IPS-15b (cell line): ENCODE results near the gene TUBA1C.

Experiments used
- H3K27me3 ChIP-seq: one replicate; pipeline ENCODE4 v1.6.1; 2013; ENCODE audit warnings: low read length; ENCODE audit not compliant: control insufficient read depth, insufficient read depth
- H3K36me3 ChIP-seq: one replicate; pipeline ENCODE4 v1.6.1; 2013; ENCODE audit warnings: low read length; ENCODE audit not compliant: control insufficient read depth, insufficient read depth
- H3K4me1 ChIP-seq: one replicate; pipeline ENCODE4 v1.6.1; 2013; ENCODE audit warnings: mild to moderate bottlenecking, low read length; ENCODE audit not compliant: control insufficient read depth, insufficient read depth
- H3K4me3 ChIP-seq: one replicate; pipeline ENCODE4 v1.5.1; 2013; ENCODE audit warnings: low read depth, low read length
- H3K9ac ChIP-seq: one replicate; pipeline ENCODE4 v1.6.1; 2013; ENCODE audit warnings: low read depth, mild to moderate bottlenecking, low read length
- H3K9me3 ChIP-seq: one replicate; pipeline ENCODE4 v1.6.1; 2013; ENCODE audit warnings: mild to moderate bottlenecking, low read length; ENCODE audit not compliant: control insufficient read depth, insufficient read depth

The TUBA1C gene

DNA sequence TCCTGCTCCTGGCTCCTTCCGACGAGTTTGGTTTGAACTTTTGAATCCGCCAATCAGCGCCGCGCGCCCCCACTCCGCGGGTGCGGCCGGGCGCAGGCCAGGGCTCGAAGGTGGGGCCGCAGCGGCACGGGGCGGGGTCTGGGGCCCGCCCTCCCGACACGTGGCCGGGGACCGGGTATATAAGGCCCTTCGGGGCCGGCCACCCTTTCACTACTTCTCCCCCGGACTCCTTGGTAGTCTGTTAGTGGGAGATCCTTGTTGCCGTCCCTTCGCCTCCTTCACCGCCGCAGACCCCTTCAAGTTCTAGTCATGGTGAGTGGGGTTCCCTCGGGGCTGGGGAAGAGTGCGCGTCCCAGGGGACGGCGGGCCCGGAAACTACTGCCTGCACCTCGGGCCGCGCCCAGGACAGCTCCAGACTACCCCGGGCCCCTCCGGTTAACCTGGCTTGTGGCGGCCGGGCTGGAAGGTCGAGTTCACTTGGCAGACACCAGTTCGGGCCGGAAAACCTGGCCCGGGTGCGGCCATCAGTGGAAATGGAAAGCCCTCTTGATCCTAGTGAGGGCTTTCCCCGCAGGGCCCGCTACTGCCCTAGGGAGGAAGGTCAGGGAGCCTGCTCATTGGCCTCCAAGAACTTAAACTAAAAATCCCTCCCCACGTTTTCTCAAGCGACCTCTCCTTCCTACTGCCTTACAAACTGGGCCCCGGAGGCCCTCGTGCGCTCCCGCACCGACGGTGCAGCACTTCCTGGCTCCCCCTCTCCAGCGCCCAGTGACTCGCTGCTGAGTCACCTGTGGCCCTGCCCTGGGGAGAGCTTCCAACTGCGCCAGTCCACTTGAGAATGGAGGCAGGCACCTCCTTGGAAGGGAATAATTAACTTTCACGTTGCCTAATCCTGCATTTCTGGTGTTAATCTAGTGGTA lies at the start of gene TUBA1C:
Gene TUBA1C, plus strand, starts transcription at position 210 of the 920 bp plus-strand sequence. Its CDS starts 100 bp downstream, at position 310.
- H3K9ac ChIP-seq = peak within 1 kb of the TSS; percentile 88
- no peaks in the 10 kb centered on the region for H3K4me1 ChIP-seq
- no peaks in the 10 kb centered on the region for H3K9me3 ChIP-seq
- H3K4me3 ChIP-seq = peak within 1 kb of the TSS; percentile 91
- H3K27me3 ChIP-seq = no peaks in the 10 kb centered on the region
- peaks cover 14% of the 10 kb centered on the region for H3K36me3 ChIP-seq

DNA sequence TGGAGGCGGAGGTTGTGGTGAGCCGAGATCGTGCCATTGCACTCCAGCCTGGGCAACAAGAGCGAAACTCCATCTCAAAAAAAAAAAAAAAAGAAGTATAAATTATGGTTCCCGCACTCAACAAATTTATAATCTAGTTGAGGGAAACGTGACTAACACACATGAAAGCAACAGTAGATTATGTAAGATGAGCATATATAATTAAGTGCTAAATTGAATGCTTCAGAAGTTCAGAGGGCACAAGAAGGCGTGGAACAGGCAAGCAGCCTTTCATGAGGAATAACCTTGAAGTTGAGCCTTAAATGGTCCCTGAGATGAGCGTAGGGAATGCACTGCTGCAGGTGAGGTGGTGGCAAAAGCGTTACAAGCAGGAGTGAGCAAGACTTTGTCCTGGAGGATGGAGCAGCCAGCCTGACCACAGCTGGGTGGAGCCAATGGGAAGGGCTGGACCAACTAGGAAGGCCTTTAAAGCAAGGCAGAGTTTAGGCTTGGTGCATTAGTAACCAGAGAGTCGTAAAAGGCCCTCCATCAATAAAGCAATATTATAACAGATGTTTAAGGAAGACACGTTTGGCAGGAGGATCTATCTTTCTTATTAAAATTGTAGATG lies 45.4 kb upstream of the TUBA1C start:
- H3K36me3 ChIP-seq = no peaks in the 10 kb centered on the region
- no peaks in the 10 kb centered on the region for H3K9me3 ChIP-seq
- H3K9ac ChIP-seq = no peak overlapping the region
- peaks cover 7% of the 10 kb centered on the region for H3K4me1 ChIP-seq
- H3K27me3 ChIP-seq = no peaks in the 10 kb centered on the region
- H3K4me3 ChIP-seq = no peak overlapping the region

DNA sequence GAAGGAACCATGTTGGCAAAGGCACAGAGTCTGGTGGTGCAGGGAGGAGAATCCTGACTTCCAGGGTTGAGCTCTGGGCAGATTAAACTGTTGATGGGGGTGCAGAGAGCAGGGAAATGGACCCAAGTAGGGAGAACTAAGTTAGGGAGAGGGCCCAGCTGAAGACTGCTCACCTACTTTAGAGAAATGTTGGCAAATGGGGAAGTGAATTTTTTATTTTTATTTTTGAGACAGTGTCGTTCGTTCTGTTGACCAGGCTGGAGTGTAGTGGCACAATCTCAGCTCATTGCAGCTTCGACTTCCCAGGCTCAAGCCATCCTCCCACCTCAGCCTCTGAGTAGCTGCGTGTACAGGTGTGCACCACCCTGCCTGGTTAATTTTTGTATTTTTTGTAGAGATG lies 43.9 kb upstream of the TUBA1C start:
- Histone ChIP-seq H3K9ac (no peak overlapping the region), H3K36me3 (no peaks in the 10 kb centered on the region), H3K4me1 (no peaks in the 10 kb centered on the region), H3K4me3 (no peak overlapping the region), H3K9me3 (no peaks in the 10 kb centered on the region), H3K27me3 (no peaks in the 10 kb centered on the region)

DNA sequence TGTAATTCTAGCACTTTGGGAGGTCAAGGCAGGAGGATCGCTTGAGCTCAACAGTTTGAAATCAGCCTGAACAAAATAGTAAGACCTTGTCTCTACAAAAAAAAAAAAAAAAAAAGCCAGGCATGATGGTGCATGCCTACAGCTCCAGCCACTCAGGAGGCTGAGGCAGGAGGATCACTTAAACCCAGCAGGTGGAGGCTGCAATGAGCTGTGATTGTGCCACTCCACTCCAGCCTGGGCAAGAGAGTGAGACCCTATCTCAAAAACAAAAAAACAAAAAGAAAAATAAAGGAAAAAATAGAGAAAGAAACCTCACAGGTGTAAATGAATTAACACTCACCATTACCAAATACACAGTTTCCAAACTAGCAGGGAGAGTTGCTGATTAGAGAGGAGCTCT lies 41.8 kb upstream of the TUBA1C start:
- no peak overlapping the region for H3K9ac ChIP-seq
- H3K9me3 ChIP-seq = no peaks in the 10 kb centered on the region
- no peaks in the 10 kb centered on the region for H3K4me1 ChIP-seq
- no peaks in the 10 kb centered on the region for H3K27me3 ChIP-seq
- no peak overlapping the region for H3K4me3 ChIP-seq
- no peaks in the 10 kb centered on the region for H3K36me3 ChIP-seq

DNA sequence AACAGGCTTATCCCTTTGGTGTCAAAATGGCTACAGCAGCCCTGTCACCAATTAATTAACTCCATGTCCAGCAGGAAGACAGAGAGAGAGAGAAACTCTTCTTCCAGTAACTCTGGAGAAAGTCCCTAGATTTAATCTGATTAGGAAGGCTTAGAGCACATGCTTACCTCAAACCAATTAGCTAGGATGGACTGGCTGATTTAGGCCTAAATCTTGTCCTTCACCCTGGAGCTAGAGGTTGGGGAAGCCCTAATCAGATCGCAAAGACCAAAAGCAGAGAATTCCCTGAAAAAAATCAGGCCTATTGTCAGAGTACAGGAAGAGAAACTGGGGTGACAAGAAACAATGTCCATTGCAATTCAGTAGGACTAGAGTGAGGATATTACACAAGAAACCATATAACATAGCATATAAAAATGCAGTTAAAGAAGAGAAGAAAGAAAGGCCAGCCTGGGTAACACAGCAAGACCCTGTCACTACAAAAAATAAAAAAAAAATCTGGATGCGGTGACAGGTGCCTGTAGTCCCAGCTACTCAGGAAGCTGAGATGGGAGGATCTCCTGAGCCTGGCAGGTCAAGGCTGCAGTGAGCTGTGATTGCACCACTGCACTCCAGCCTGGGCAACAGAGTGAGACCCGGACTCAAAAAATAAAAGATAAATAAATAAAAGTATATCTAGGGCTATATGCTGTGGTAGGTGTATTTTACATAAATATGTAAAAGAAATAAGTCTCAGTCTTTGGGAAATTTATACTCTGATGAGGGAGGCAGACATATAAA lies 41.1 kb upstream of the TUBA1C start:
- no peak overlapping the region for H3K9ac ChIP-seq
- H3K27me3 ChIP-seq = no peaks in the 10 kb centered on the region
- no peaks in the 10 kb centered on the region for H3K4me1 ChIP-seq

DNA sequence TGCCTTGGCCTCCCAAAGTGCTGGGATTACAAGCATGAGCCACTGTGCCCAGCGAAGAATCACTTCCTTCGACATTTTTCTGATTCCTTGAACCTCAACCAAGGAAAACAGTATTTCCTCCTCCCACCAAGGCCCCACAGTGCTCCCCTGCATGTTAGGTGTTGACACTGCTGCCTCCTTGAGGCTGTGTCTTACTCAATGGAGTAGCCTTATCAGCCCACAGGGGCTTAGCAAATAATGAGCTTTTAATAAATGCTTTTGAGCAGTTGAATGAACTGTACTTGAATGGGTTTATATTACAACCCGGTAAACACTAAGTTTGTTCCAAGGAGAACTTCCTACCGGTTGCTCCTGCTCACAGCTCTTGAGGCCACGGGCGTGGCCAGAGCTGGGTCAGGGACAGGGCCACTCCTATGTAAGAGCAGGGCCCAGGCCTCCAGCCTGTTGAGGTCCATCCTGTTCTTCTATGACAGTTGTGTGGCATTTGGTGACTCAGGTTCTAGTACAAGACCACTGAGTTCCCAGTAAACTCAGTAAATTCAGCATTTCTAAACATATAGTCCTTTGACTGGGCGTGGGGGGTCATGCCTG lies 39.2 kb upstream of the TUBA1C start:
- no peaks in the 10 kb centered on the region for H3K4me1 ChIP-seq
- H3K36me3 ChIP-seq = no peaks in the 10 kb centered on the region
- no peaks in the 10 kb centered on the region for H3K27me3 ChIP-seq
- H3K9ac ChIP-seq = no peak overlapping the region
- H3K9me3 ChIP-seq = no peaks in the 10 kb centered on the region
- H3K4me3 ChIP-seq = no peak overlapping the region

More for the DNA sequence above, 41.1 kb upstream of the TUBA1C start:
- no peaks in the 10 kb centered on the region for H3K36me3 ChIP-seq
- no peak overlapping the region for H3K4me3 ChIP-seq
- H3K9me3 ChIP-seq = no peaks in the 10 kb centered on the region

DNA sequence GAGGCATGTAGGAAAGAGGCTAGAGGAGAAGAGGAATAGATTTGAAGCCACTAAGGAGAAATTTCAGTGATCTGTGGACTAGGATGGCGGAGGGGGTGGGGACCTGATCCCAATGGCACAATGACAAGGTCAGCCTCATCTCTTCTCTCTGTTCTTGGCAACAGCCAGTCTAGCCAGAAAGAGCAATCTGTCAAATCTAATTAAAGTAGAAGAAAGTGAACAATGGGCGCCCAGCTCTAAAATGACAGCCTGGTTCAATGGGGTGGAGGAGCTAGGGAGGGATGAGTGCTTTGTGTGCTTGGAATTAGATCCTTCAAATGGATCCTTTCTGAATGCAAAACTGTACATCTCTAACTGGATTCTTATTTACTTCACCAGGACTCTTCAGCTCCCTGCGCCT lies 37.2 kb upstream of the TUBA1C start:
- Histone ChIP-seq H3K4me1 (peaks cover 4% of the 10 kb centered on the region), H3K36me3 (no peaks in the 10 kb centered on the region), H3K4me3 (no peak overlapping the region), H3K9me3 (no peaks in the 10 kb centered on the region), H3K9ac (no peak overlapping the region), H3K27me3 (no peaks in the 10 kb centered on the region)

DNA sequence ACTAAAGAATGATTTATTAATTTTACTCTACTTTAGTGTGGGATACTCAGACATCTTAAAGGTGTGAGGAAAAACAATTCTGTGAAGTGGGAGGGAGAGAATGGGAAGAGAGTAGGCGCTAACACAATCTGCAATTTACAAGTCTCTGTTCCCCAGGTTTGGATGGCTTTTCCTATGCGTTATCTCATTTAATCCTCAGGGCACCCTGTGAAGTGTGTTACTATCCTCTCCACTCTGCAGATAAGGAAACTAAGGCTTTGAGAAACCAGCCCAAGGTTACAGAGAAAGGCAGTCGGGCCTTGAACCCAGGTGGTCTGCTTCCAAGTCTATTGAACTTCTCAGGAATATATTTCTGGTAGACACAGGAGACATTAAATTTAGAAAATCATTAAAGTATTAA lies 36.2 kb upstream of the TUBA1C start:
- no peaks in the 10 kb centered on the region for H3K36me3 ChIP-seq
- H3K9me3 ChIP-seq = no peaks in the 10 kb centered on the region
- peaks cover 10% of the 10 kb centered on the region for H3K4me1 ChIP-seq
- no peaks in the 10 kb centered on the region for H3K27me3 ChIP-seq
- H3K4me3 ChIP-seq = no peak overlapping the region
- H3K9ac ChIP-seq = no peak overlapping the region

DNA sequence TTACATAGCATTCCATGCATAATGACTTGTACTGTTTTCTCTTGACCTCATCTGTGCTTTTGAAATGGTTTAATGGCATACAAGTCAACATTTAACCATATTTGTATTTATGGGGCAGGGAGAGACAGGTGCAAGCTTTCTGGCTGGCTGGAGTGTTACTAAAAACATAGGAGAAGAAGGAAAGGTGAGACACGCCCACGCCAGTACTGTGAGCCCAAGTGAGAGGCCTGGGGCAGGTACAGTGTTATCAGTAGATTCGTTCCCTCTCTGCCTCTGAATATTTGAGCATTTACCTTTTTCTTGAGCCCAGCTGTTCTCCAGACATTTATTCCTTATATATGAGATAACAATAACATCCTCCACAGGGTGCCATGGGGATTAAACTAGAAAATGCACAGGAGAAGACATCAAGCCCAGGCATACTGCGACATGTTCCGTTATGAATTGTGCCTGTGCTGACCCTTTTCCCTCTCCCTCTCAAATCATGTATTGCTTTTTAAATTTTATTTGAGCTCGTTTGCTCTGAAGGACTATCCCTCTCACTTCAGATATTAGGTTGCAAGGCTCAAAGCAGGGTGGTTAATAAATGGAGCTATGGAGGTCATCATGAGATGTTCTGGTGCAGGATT lies 34.6 kb upstream of the TUBA1C start:
- Histone ChIP-seq H3K27me3 (no peaks in the 10 kb centered on the region), H3K9ac (no peak overlapping the region), H3K36me3 (no peaks in the 10 kb centered on the region), H3K9me3 (no peaks in the 10 kb centered on the region), H3K4me3 (no peak overlapping the region), H3K4me1 (peaks cover 13% of the 10 kb centered on the region)

DNA sequence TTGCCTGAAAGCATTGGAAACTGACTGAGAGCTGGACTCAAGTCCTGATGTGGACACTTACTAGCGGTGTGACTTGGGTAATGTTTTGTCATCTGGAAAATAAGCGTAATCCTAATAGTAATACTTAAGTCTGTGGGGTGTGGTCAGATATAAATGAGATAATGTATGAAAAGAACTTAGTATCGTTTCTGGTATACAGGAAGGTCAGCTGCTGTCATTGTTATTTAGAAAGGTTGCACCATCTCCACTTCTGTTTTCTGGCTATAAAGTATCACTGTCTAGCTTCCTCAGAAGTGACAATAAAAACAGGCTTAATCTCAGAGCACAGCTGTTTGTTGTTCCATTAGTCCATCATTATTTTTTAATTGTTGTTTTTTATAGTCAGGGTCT lies 34.1 kb upstream of the TUBA1C start:
- peaks cover 13% of the 10 kb centered on the region for H3K4me1 ChIP-seq
- no peaks in the 10 kb centered on the region for H3K36me3 ChIP-seq

More for the DNA sequence above, 34.1 kb upstream of the TUBA1C start:
- Histone ChIP-seq H3K9me3 (no peaks in the 10 kb centered on the region), H3K9ac (no peak overlapping the region), H3K4me3 (no peak overlapping the region), H3K27me3 (no peaks in the 10 kb centered on the region)
